Stimulated activated CD4-positive, alpha-beta T cell treated with anti-CD3 and anti-CD28 coated beads, TNF-alpha, amount 100 ng/mL, for 4 hours (primary cell): Measurements from ENCODE around the gene RGS6.

ENCODE experiments used
- DNase-seq, 3 experiments: peaks; one replicate each; pipeline ENCODE4 v3.0.0-alpha.2; 2020; ENCODE audit warnings: low read depth in 3 of 3

The RGS6 gene

GRCh38 chr14:72081137-72081536, 148.9 kb downstream of the RGS6 start:
- no peak for DNase-seq

GRCh38 chr14:72084935-72085334, 152.7 kb downstream of the RGS6 start:
- no peak for DNase-seq

- no peak for DNase-seq
Observed at GRCh38 chr14:72089625-72090024, 157.4 kb downstream of the RGS6 start.

- DNase-seq = no peak
Observed at GRCh38 chr14:72094844-72095582, 162.8 kb downstream of the RGS6 start.

- DNase-seq = no peak
Observed at GRCh38 chr14:72097173-72097783, 165.0 kb downstream of the RGS6 start.

GRCh38 chr14:72098210-72098609, 166.0 kb downstream of the RGS6 start:
- no peak for DNase-seq

- DNase-seq = no peak
Observed at GRCh38 chr14:72099566-72099965, 167.3 kb downstream of the RGS6 start.

GRCh38 chr14:72104011-72104613, 171.9 kb downstream of the RGS6 start:
- peak in 2 of 3 experiments; percentile 1 to 3 for DNase-seq

- DNase-seq = no peak
Observed at GRCh38 chr14:72111911-72112310, 179.7 kb downstream of the RGS6 start.

- no peak for DNase-seq
Observed at GRCh38 chr14:72118841-72119240, 186.6 kb downstream of the RGS6 start.

- DNase-seq = no peak
Observed at GRCh38 chr14:72120315-72120714, 188.1 kb downstream of the RGS6 start.

GRCh38 chr14:72123755-72124154, 191.5 kb downstream of the RGS6 start:
- no peak for DNase-seq

GRCh38 chr14:72124171-72124570, 191.9 kb downstream of the RGS6 start:
- no peak for DNase-seq

- no peak for DNase-seq
Observed at GRCh38 chr14:72126091-72126490, 193.9 kb downstream of the RGS6 start.

- no peak for DNase-seq
Observed at GRCh38 chr14:72126561-72126960, 194.3 kb downstream of the RGS6 start.

GRCh38 chr14:72128629-72129028, 196.4 kb downstream of the RGS6 start:
- DNase-seq = no peak

- DNase-seq = no peak
Observed at GRCh38 chr14:72129291-72129690, 197.1 kb downstream of the RGS6 start.

GRCh38 chr14:72141084-72141483, 208.9 kb downstream of the RGS6 start:
- no peak for DNase-seq

GRCh38 chr14:72142328-72142727, 210.1 kb downstream of the RGS6 start:
- DNase-seq = no peak

- DNase-seq = no peak
Observed at GRCh38 chr14:72146241-72146640, 214.0 kb downstream of the RGS6 start.

- no peak for DNase-seq
Observed at GRCh38 chr14:72154645-72155378, 222.6 kb downstream of the RGS6 start.

- no peak for DNase-seq
Observed at GRCh38 chr14:72155379-72155993, 223.3 kb downstream of the RGS6 start.
